H54 (cell line): Measurements from ENCODE around the gene CLIC4.
"Not testable (repeated sequence)": the region's sequence is repeated elsewhere in the genome, so short reads cannot be mapped to it uniquely, and the experiment has no call there.

ENCODE experiments used
- DNase-seq: peaks from one replicate; pipeline ENCODE4 v3.0.0; 2011; ENCODE audit warnings: low spot score, mixed read lengths; ENCODE audit not compliant: insufficient read length
- FAIRE-seq: peaks from 3 replicates; lab custom pipeline; 2011; peaks lifted over from hg19 to GRCh38; lab: Jason Lieb, UNC
- POLR2A ChIP-seq: IDR thresholded peaks from 2 replicates; pipeline ENCODE4 v1.6.1; 2011; ENCODE audit warnings: low read depth, mild to moderate bottlenecking, low read length

The CLIC4 gene

DNA sequence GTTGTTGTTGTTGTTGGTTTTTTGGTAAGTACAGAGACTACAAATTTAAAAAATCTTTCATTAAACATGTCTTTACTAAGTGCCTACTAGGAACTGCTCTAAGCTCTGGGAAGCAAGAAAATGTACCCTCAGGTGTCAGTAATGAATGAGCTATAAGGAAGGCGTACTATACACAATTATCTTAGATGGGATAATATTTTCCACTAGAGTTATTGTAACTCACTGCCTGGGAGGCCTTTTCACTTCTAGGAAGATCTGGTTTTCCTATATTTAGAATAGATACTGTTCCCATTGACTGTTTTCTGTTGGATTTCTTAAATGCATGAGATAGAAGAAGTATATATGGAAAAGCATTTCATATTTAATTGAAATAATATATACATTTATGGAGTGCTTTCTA is 19.6 kb downstream of the CLIC4 start:
- DNase-seq (no peak), FAIRE-seq (no peak)
- TF ChIP-seq POLR2A = no peak

DNA sequence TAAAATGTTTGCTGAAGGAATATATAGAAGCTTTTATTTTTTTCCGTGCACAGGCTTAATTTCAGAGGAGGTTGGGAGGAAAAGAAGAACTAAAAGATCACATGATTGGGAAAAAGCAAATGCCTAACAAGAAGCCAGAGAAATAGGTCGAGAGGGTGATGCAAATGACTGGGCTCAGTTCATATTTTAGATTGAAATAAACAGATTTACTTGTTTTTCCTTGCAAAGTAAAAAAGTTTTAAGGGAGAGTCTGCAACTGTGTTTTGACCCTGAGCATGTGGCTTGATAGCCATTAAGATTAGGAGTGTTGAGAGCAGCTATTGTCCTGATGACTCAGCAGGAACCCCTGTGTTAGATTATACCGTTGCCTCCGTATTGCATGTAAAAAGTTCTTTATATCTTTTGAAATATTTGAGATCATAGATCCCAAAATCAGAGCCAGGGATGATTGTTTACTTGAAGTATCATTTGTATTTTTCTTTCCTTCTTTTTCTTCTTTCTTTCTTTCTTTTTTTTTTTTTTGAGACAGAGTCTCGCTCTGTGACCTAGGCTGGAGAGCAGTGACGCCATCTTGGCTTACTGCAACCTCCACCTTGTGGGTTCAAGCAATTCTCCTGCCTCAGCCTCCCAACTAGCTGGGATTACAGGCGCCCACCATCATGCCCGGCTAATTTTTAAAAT is 20.2 kb downstream of the CLIC4 start:
- no peak for TF ChIP-seq POLR2A
- FAIRE-seq (no peak), DNase-seq (no peak)

DNA sequence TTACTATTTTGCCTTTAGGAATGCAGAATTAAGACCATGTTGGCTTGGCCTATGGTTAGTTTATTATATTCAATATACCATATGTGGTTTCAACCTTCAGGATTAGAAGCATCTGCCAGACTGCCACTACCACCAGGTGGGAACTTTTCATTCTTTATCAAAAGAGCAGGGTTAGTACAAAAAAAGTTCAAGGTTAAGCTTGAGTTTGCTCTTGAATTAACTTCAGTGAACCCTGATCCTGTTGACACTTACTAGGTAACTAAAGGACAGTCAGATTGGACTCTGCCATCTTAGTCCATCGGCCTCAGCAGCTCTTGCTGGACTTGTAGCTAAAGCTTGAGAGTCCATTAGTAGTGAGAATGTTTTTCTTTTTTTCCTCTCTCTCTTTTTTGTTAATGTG is 22.1 kb downstream of the CLIC4 start:
- TF ChIP-seq POLR2A = no peak
- FAIRE-seq (no peak), DNase-seq (no peak)

DNA sequence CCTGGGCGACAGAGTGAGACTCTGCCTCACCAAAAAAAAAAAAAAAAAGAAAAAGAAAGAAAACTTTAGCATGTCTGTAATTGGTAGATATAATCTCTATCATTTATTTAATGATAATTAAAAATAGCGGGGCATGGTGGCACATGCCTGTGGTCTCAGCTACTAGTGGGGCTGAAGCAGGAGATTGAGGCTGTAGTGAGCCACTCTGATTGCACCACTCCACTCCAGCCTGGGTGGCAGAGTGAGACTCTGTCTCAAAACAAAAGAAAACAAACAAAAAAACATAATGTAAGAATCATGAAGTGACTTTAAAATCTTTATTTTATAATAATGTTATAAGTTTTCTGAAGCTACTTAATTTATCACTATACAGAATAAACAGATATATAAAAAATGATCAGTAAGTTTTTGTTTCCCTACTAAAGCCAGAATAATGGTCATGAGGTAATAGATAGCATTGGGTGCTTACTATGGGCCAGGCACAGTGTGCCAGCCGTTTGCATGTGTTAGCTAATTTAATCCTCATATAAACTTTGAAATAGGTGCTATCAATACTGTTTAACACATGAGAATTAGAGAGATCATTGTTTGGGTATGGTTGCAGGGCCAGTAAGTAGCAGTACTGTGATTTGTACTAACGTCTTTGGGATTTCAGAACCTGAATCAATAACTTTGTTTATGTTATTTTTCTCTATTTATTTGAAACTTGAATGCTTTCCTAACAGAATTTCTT is 23.8 kb downstream of the CLIC4 start:
- no peak for TF ChIP-seq POLR2A
- FAIRE-seq (no peak), DNase-seq (no peak)

DNA sequence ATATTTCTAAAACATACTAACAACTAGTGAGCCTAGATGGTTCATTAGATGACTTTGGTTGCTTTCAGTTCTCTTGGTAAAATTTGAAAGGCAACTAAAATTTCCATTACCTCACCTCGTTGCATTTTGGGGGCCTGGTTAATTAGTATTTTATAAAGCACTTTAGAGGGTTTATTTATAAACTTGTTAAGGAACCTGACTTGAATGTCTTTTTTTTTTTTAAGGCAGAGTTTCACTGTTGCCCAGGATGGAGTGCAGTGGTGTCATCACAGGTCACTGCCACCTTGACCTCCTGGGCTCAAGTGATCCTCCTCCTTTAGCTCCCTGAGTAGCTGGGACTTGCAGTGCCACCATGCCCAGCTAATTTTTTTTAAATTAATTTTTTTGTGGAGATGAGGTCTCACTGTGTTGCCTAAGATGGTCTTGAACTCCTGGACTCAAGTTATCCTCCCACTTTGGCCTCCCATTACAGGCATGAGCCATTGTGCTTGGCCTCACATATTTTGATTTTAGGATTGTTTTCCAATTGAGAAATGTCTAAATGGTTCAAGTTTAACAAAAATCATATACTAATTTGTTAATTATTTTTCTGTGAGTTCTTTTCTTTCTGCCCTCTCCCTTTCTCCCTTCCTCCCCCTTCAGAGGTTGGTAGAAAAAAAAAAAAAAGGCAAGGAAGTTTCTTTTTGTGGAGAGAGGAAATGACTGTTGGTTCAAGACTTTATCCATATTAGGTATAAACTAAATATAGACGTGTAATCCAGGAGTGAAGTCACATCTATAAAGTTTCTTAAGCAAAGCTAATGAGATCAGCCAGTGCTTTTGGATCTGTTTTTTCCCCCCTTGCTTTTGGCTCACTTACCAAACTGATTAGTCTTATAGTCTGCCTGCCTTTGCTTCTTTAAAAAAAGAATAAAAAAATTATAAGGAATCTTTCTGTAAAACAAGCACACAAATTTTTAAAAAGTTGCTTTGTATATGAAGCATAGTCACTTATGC is 24.7 kb downstream of the CLIC4 start:
- FAIRE-seq (no peak), DNase-seq (no peak)
- TF ChIP-seq POLR2A = no peak

DNA sequence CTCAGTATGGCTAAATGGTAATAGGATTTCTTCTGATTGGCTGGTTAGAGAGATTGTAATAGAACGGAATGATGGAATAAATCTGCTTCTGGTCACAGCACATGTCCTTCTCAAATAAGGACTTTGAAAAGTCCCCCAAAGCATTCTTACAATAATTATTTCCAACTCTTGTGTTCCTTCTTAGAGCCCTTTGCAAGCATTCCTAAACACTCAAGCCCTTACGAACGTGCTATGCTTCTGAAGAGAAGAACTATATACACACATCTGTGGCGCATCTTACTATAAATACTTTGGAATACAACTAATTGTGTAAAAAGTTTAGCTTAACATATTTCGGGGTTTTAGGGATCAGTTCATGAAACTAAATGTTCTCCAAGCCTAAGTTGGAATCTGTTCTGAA is 25.6 kb downstream of the CLIC4 start:
- DNase-seq (no peak), FAIRE-seq (no peak)
- no peak for TF ChIP-seq POLR2A

DNA sequence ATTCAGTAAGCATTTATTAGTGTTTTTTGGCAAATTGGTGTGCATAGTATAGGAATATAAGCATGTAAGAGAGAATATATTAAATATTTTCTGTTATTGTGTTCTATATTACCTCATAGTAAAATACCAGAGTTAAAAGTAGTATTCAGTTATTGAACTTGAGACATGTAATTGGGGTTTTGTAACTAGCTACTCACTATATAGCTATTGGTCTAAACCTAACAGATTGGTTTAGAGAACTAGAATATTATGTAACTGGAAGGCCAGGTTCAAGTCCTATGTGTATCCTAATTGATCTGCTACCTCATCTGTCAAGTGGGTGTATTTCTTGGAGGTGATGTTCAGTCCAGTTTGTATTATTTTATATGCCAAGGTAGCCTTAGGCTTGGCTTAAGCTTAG is 26.3 kb downstream of the CLIC4 start:
- no peak for FAIRE-seq
- no peak for TF ChIP-seq POLR2A

DNA sequence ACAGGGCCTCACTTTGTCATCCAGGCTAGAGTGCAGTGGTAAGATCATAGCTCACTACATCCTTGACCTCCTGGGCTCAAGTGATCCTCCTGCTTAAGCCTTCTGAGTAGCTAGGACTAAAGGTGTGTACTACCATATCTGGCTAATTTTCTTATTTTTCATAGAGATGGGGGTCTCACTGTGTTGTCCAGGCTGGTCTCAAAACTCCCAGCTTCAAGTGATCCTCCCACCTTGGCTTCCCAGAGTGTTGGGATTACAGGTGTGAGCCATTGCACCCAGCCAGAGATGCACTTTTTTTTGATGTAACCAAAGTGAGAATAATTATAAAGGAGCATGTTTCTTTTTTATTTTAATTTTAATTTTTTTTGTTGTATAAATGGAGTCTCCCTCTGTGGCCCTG is 28.4 kb downstream of the CLIC4 start:
- no peak for FAIRE-seq
- no peak for DNase-seq
- no peak for TF ChIP-seq POLR2A

More for the DNA sequence above, 26.3 kb downstream of the CLIC4 start:
- DNase-seq = no peak

DNA sequence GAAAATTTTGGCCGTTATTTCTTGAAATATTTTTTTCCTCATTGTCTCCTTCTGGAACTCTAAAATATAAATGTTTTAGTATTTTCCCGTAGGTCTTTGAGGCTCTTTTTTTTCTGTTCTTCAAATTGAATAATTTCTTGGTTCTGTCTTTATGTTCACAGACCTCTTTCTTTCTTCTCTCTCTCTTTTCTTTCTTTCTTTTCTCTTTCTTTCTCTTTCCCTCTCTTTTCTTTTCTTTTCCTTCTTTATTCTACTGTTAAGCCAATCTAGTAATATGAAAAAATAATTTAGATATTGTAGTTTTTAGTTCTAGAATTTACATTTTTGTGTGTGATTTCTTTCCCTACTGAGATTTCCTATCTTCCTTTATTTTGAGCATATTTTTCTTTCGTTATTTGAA is 30.1 kb downstream of the CLIC4 start:
- FAIRE-seq = no peak
- no peak for TF ChIP-seq POLR2A
- no peak for DNase-seq

DNA sequence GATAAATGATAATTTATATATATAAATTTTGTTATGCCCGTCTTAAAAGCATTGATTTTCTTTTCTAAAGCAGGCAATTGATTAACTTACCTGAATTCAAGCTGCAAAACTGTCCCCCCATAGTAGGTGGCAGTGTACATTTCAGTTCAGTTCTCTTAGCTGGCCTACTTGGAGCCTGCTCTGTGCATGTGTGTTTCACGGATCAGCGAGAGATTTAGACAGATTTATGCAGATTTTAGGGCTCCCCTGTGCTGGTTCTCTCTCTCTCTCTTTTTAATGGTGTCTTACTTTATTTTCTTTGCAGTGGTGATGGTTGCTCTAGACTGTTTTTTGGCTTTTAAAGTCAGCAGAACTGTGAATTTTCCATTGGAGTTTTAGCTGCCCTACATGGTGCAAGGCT is 30.7 kb downstream of the CLIC4 start:
- DNase-seq = no peak
- no peak for FAIRE-seq
- no peak for TF ChIP-seq POLR2A

DNA sequence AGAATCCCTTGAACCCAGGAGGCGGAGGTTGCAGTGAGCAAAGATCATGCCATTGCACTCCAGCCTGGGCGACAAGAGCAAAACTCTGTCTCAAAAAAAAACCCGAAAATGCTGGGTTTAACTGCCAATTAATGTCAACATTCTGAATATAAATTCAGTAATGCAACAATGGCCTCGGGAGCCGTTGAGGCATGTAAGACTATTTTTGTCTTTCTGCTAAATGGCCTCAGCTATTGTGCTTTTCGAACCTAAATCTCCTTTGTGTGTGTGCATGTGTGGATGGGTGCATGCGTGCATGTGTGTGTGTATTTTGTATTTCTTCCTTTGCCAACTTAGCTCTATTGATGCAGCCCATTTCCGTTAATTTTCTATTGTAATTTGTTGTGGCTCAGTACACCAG is 31.6 kb downstream of the CLIC4 start:
- FAIRE-seq (no peak), DNase-seq (no peak)
- TF ChIP-seq POLR2A = no peak

DNA sequence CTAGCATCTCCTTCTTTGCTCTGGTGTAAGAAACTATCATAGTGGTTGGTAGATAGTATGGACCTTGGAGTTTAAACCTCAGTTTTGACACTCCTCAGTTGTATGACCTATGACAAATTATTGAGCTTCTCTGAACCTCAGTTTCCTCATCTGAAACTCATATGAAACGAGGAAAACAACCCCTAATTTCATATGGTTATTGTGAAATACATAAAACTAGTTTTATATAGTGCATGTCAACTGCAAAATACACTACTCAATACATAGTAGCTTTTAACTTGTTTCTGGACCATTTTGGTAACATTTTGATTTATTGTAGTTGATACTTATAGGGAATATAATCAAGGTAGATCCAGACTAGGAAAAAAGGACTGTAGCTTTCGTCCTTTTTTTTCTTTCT is 32.9 kb downstream of the CLIC4 start:
- no peak for FAIRE-seq
- TF ChIP-seq POLR2A = no peak
- no peak for DNase-seq

DNA sequence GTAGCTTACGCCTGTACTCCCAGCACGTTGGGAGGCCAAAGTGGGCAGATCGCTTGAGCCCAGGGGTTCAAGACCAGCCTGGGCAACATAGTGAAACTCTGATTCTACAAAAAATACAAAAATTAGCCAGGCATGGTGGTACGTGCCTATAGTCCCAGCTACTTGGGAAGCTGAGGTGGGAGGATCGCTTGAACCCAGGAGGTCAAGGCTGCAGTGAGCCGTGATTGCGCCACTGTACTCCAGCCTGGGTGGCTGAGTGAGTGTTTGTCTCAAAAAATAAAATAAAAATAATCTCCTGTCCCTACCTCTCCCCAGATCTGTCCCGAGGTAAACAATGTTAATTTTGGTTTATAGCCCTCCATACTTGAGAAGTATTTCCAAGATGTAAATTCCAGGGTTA is 34.0 kb downstream of the CLIC4 start:
- FAIRE-seq, DNase-seq: not testable (repeated sequence)
